Measurements from ENCODE around the gene GPHN.

GRCh38 chr14:66563731-66564130, 55.8 kb downstream of the GPHN start:
- no peak for TF ChIP-seq POLR2A (IDR thresholded peaks at IDR 0.05; ENCODE audit: low read depth, low read length)
- TF ChIP-seq POLR2AphosphoS5 (IDR thresholded peaks at IDR 0.05; ENCODE audit: low read depth, low read length) = no peak
- no peak for TF ChIP-seq TAF1 (IDR thresholded peaks at IDR 0.05; ENCODE audit: borderline replicate concordance, low read depth, low read length)
